ENCODE measurements around the gene BPIFB6. TPM values are rescaled to one million over a fixed set of nuclear protein-coding genes. Genes with fewer than 3 reads are reported as not detected.

BPIFB6 gene
- total RNA-seq, 2 experiments from 2014 or later: not detected

DNA sequence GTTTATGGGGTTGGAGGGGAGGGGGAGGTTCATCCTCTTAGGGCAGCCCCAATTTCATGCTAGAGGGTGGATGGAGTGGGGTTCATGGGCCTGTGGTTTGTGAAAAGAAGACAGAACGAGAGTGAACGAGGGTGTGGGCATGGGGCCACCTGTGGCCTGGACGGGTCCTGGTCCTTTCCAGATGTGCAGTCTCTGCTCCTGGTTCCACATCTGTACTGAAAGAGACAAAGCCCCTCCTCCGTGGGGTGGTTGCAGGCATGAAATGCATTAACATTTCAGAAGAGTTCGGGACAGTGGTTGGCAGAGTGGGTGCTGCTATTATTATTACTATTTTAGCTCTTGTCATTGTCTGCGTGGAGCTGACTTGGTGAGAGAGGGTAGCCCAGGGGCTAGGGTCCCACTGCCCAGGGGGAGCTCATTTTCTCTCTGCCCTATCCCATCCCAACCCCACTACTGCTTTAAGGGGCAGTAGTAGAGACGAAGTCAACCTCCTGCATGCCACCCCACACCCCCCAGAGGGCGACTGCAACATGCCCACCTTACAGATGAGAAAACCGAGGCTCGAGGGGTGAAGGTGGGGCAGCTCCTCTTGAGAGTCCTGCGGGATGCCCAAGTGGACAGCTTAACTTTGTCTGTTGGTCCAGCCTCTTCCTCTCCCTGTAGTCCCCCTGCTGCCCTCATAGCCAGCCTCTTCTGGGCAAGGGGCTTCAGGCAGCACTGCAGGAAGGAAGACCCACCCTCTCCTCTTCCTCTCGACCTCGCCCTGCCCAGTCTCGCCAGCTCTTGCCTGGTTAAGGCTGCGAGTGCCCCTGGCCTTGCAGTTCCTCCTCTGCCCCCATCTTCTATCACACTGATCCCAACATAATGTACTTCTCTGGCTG is 15.5 kb upstream of the BPIFB6 start:
- H3K4me3 Mint-ChIP-seq: no peak overlapping the region
- no peaks in the 10 kb centered on the region for H3K27me3 Mint-ChIP-seq
- H3K27ac Mint-ChIP-seq: no peak overlapping the region
- DNase-seq (no peak), ATAC-seq (no peak)
- CTCF ChIA-PET: interaction anchor here (1.4 to 2.3 kb wide), 4 partner anchors 9 to 70 kb away, joined by 3 to 7 read pairs (median 4); partner anchors contain the start of gene SUN5
- no peaks in the 10 kb centered on the region for H3K4me1 Mint-ChIP-seq
- no peaks in the 10 kb centered on the region for H3K36me3 Mint-ChIP-seq
- no peaks in the 10 kb centered on the region for H3K9me3 Mint-ChIP-seq (ENCODE audit: low read depth)

GRCh38 chr20:33016581-33017109 is 14.8 kb upstream of the BPIFB6 start:
- DNase-seq (no peak), ATAC-seq (no peak)
- Mint-ChIP-seq H3K4me3 (no peak overlapping the region), H3K9me3 (ENCODE audit: low read depth) (no peaks in the 10 kb centered on the region), H3K36me3 (no peaks in the 10 kb centered on the region), H3K27ac (no peak overlapping the region), H3K4me1 (no peaks in the 10 kb centered on the region), H3K27me3 (no peaks in the 10 kb centered on the region)
- CTCF ChIA-PET: interaction anchor here (1.4 to 2.3 kb wide), 4 partner anchors 10 to 71 kb away, joined by 3 to 7 read pairs (median 4); partner anchors contain the start of gene SUN5

GRCh38 chr20:33017542-33017941 is 13.9 kb upstream of the BPIFB6 start:
- Mint-ChIP-seq H3K9me3 (ENCODE audit: low read depth) (no peaks in the 10 kb centered on the region), H3K4me1 (no peaks in the 10 kb centered on the region), H3K27ac (no peak overlapping the region), H3K27me3 (no peaks in the 10 kb centered on the region), H3K36me3 (no peaks in the 10 kb centered on the region), H3K4me3 (no peak overlapping the region)
- CTCF ChIA-PET: interaction anchor here (1.4 to 2.3 kb wide), 2 partner anchors 13 to 27 kb away, joined by 4 to 7 read pairs; partner anchors contain the start of gene SUN5
- DNase-seq: no peak
- ATAC-seq: no peak

GRCh38 chr20:33018169-33018931 is 13.1 kb upstream of the BPIFB6 start:
- peak; percentile 6 for ATAC-seq
- CTCF ChIA-PET: no interaction called here

DNA sequence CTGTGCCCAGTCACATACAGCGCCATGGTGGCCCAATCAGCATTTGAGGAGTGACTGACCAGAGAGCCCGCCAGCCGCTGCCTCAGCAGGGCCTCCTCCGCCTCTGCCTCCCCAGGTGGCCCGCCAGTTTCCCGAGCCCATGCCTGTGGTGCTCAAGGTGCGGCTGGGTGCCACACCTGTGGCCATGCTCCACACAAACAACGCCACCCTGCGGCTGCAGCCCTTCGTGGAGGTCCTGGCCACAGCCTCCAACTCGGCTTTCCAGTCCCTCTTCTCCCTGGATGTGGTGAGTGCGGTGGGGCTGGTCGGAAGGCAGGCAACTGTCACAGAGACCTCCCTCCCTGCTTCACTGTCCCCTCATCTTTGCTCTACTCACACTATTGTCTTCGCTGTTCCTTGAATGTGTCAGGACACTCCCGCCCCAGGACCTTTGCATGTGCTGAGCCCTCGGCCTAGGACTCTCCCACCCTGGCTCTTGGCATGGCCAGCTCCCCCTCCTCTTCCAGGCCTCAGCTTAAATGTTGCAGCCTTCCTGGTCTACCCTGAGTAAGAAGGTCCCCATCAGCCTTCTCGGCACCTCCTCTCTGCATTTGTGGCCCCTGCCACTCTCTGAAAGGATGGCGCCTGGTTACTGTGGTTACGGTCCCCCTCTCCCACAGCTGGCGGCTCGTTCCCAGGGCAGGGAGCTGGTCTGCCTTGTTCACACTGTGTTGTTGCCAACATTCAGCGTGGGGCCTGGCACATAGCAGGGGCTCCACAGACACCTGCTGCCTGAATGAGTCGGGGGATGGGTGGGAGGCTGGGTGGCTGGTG is 11.8 kb upstream of the BPIFB6 start:
- H3K9me3 Mint-ChIP-seq (ENCODE audit: low read depth): no peaks in the 10 kb centered on the region
- ATAC-seq (no peak), DNase-seq (no peak)
- no peak overlapping the region for H3K4me3 Mint-ChIP-seq
- H3K36me3 Mint-ChIP-seq: no peaks in the 10 kb centered on the region
- no peaks in the 10 kb centered on the region for H3K27me3 Mint-ChIP-seq
- H3K4me1 Mint-ChIP-seq: no peaks in the 10 kb centered on the region
- CTCF ChIA-PET: no interaction called here
- peak overlapping the region; percentile 35 for H3K27ac Mint-ChIP-seq

More at GRCh38 chr20:33018169-33018931, 13.1 kb upstream of the BPIFB6 start:
- no peaks in the 10 kb centered on the region for H3K4me1 Mint-ChIP-seq
- no peak for DNase-seq
- no peaks in the 10 kb centered on the region for H3K27me3 Mint-ChIP-seq
- H3K36me3 Mint-ChIP-seq: no peaks in the 10 kb centered on the region
- no peaks in the 10 kb centered on the region for H3K9me3 Mint-ChIP-seq (ENCODE audit: low read depth)
- no peak overlapping the region for H3K4me3 Mint-ChIP-seq
- H3K27ac Mint-ChIP-seq: no peak overlapping the region

DNA sequence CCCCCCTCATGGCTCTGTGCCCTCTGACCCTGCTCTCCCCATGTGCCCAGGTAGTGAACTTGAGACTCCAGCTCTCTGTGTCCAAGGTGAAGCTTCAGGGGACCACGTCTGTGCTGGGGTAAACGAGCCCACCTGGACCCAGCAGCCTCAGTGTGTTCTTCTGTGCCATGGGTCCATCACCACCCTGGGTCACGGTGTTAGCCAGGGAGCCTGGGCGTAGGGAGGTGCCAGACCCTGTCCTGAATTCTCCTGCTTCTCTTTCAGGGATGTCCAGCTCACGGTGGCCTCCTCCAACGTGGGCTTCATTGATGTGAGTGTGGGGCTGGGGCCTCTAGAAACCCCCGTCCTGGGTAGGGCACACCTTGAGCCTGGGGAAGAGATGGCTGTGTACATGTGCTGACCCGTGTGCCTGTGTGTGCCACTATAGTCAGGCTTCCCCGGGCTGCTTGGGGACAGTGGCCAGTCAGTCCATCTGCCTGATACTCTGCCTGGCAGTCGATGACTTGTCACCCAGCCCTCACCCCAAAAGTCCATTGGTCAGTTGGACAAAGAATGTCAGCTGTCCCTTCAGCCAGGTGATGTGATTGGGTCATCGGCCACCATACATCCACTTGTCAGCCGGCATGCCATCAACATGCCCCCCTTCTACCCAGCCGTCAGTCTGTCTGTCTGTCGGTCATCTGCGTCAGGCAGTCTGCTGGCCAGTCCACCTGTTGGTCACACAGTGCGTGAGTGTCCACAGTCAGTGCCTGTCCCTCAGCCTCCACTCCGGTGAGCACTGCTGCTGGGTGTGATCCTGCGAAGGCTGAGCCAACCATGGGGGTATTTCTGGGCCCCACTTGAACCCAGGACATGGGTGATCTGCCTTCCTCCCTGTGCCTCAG is 10.9 kb upstream of the BPIFB6 start:
- Mint-ChIP-seq H3K27ac (no peak overlapping the region), H3K4me1 (no peaks in the 10 kb centered on the region), H3K36me3 (no peaks in the 10 kb centered on the region), H3K9me3 (ENCODE audit: low read depth) (no peaks in the 10 kb centered on the region), H3K4me3 (no peak overlapping the region), H3K27me3 (no peaks in the 10 kb centered on the region)
- CTCF ChIA-PET: no interaction called here
- DNase-seq (no peak), ATAC-seq (no peak)

GRCh38 chr20:33021879-33022278 is 9.6 kb upstream of the BPIFB6 start:
- Mint-ChIP-seq H3K4me1 (no peaks in the 10 kb centered on the region), H3K36me3 (no peaks in the 10 kb centered on the region), H3K9me3 (ENCODE audit: low read depth) (no peaks in the 10 kb centered on the region), H3K27me3 (no peaks in the 10 kb centered on the region), H3K4me3 (no peak overlapping the region), H3K27ac (no peak overlapping the region)
- CTCF ChIA-PET: no interaction called here
- ATAC-seq (no peak), DNase-seq (no peak)

DNA sequence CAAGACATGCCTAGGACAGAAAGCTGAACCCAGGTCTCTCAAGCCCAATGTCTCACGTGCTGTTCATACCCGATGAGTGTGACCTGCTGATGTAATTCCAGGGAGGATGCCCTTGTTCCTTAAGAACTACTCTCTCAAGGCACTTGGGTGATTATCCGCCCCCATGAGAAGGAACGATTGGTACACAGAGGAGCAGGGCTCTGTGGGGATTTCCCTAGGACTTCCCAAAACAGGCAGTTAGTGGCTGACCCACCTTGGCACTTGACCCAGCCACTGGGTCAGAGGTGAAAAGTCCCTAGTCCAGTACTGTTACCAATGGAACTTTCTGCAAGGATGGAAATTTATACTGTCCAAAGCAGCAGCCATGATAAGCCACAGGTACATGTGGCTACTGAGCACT is 9.2 kb upstream of the BPIFB6 start:
- H3K4me1 Mint-ChIP-seq: no peaks in the 10 kb centered on the region
- CTCF ChIA-PET: no interaction called here
- H3K9me3 Mint-ChIP-seq (ENCODE audit: low read depth): no peaks in the 10 kb centered on the region
- H3K27ac Mint-ChIP-seq: no peak overlapping the region
- no peaks in the 10 kb centered on the region for H3K36me3 Mint-ChIP-seq
- ATAC-seq (no peak), DNase-seq (no peak)
- H3K27me3 Mint-ChIP-seq: no peaks in the 10 kb centered on the region
- no peak overlapping the region for H3K4me3 Mint-ChIP-seq

- CTCF ChIA-PET: interaction anchor here (1.2 kb wide), 1 partner anchor 18 kb away, joined by 5 read pairs; the partner anchor contains the start of gene SUN5
- Mint-ChIP-seq H3K27ac (no peak overlapping the region), H3K27me3 (no peaks in the 10 kb centered on the region), H3K36me3 (no peaks in the 10 kb centered on the region), H3K9me3 (ENCODE audit: low read depth) (no peaks in the 10 kb centered on the region), H3K4me1 (no peaks in the 10 kb centered on the region), H3K4me3 (no peak overlapping the region)
- DNase-seq (no peak), ATAC-seq (no peak)
Measured at GRCh38 chr20:33022694-33023438, 8.6 kb upstream of the BPIFB6 start.

DNA sequence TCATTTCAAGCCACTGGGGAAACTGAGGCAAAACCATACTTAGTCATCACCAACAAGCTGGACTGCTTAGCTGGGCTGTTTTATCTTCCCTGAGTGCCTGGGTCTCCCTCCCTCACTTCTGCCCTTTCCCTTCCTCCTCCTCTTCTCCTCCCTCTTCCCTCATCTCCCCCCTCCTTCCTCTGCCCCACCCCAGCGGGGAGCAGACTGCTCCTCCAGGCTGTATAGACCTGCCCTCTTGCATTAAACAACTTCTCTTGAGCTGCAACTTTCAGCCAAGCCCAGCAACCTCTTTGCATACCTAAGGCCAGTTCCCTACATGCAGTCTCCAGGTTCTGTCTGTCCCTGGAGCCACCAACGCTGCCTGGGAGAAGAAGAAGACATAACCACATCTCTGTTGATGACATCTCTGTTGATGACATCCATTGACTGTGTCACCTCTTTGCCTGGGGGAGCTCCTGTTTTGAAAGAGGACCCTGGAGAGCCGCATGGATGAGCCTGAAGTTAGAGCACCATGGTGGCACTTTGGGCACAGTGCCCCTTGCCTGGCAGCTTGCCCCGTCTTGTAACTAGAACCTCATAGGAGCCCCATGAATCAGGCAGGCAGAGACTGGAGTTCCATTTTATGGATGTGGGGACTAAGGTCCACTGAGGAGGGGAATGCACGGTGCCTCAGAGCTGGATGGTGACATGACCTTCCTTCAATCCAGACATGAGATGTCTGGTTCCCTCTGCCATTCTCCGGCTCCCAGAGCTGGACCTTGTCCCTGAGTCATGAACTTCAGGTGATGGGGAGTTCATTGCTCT is 7.8 kb upstream of the BPIFB6 start:
- H3K27me3 Mint-ChIP-seq: no peaks in the 10 kb centered on the region
- no peaks in the 10 kb centered on the region for H3K4me1 Mint-ChIP-seq
- ATAC-seq (no peak), DNase-seq (no peak)
- H3K9me3 Mint-ChIP-seq (ENCODE audit: low read depth): no peaks in the 10 kb centered on the region
- CTCF ChIA-PET: interaction anchor here (1.2 kb wide), 1 partner anchor 19 kb away, joined by 5 read pairs; the partner anchor contains the start of gene SUN5
- H3K36me3 Mint-ChIP-seq: no peaks in the 10 kb centered on the region
- H3K4me3 Mint-ChIP-seq: no peak overlapping the region
- no peak overlapping the region for H3K27ac Mint-ChIP-seq

DNA sequence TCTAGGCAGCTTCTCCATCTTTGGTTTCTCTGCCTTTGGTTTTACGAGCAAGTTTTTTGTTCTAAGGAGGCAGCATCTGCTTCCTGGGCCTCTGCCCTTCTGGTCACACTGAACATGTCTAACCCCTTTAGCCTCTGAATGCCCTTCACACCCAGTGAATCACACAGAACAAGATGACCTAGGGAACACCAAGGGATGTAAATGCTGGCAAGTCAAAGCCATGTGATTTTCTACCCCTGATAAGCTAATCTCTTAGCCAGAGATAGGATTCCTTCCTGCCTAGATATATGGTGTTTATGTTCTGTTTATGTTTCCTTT is 7.2 kb upstream of the BPIFB6 start:
- no peaks in the 10 kb centered on the region for H3K36me3 Mint-ChIP-seq
- no peak overlapping the region for H3K27ac Mint-ChIP-seq
- no peaks in the 10 kb centered on the region for H3K27me3 Mint-ChIP-seq
- H3K4me3 Mint-ChIP-seq: no peak overlapping the region
- no peaks in the 10 kb centered on the region for H3K4me1 Mint-ChIP-seq
- ATAC-seq (no peak), DNase-seq (no peak)
- H3K9me3 Mint-ChIP-seq (ENCODE audit: low read depth): no peaks in the 10 kb centered on the region
- CTCF ChIA-PET: interaction anchor here (1.2 kb wide), 1 partner anchor 19 kb away, joined by 5 read pairs; the partner anchor contains the start of gene SUN5

Measured in activated CD8-positive, alpha-beta memory T cell treated with anti-CD3 and anti-CD28 coated beads, Interleukin-2, amount 10 ng/mL, durations not matched to agents 7 days and 5 days (primary cell).